GM19099 (cell line): ENCODE results near the gene KRTAP10-10.
"Not testable (repeated sequence)": the region's sequence is repeated elsewhere in the genome, so short reads cannot be mapped to it uniquely, and the experiment has no call there.

Experiments
- POLR2A ChIP-seq: IDR thresholded peaks from 3 replicates; pipeline ENCODE4 v1.6.1; 2011; ENCODE audit warnings: low read depth; ENCODE audit not compliant: insufficient read length; ENCODE audit errors: extremely low read depth

Gene KRTAP10-10

GRCh38 chr21:44637018-44637850 lies at the start of gene KRTAP10-10:
KRTAP10-10 (plus strand) TSS chr21:44637356; CDS start chr21:44637418, 62 bp downstream.
- TF ChIP-seq POLR2A, result no peak

- no peak for TF ChIP-seq POLR2A
Observed at GRCh38 chr21:44589094-44589493, 48.1 kb upstream of the KRTAP10-10 start.

- TF ChIP-seq POLR2A, result no peak
Observed at GRCh38 chr21:44589586-44590305, 47.4 kb upstream of the KRTAP10-10 start.

- TF ChIP-seq POLR2A, result no peak
Observed at GRCh38 chr21:44590311-44590721, 46.8 kb upstream of the KRTAP10-10 start.

GRCh38 chr21:44592446-44593311 lies 44.5 kb upstream of the KRTAP10-10 start, which contains the start of gene KRTAP10-6:
KRTAP10-6 (minus strand) TSS chr21:44592505; CDS start chr21:44592484, 21 bp downstream.
- TF ChIP-seq POLR2A, result no peak

- TF ChIP-seq POLR2A, result no peak
Observed at GRCh38 chr21:44593598-44594405, 43.4 kb upstream of the KRTAP10-10 start.

- no peak for TF ChIP-seq POLR2A
Observed at GRCh38 chr21:44594406-44594916, 42.7 kb upstream of the KRTAP10-10 start.

GRCh38 chr21:44595524-44595923 lies 41.6 kb upstream of the KRTAP10-10 start:
- no peak for TF ChIP-seq POLR2A

GRCh38 chr21:44596068-44596725 lies 41.0 kb upstream of the KRTAP10-10 start:
- TF ChIP-seq POLR2A, result no peak

- no peak for TF ChIP-seq POLR2A
Observed at GRCh38 chr21:44598061-44598460, 39.1 kb upstream of the KRTAP10-10 start.

GRCh38 chr21:44599264-44600029 lies 37.7 kb upstream of the KRTAP10-10 start:
- TF ChIP-seq POLR2A, result no peak

- not testable (repeated sequence) for TF ChIP-seq POLR2A
Observed at GRCh38 chr21:44600118-44600978, 36.8 kb upstream of the KRTAP10-10 start, which contains the start of gene KRTAP10-7. KRTAP10-7 (plus strand) TSS chr21:44600597; CDS start chr21:44600622, 25 bp downstream.
